ENCODE data around the gene USP32.

The USP32 gene, protein sequence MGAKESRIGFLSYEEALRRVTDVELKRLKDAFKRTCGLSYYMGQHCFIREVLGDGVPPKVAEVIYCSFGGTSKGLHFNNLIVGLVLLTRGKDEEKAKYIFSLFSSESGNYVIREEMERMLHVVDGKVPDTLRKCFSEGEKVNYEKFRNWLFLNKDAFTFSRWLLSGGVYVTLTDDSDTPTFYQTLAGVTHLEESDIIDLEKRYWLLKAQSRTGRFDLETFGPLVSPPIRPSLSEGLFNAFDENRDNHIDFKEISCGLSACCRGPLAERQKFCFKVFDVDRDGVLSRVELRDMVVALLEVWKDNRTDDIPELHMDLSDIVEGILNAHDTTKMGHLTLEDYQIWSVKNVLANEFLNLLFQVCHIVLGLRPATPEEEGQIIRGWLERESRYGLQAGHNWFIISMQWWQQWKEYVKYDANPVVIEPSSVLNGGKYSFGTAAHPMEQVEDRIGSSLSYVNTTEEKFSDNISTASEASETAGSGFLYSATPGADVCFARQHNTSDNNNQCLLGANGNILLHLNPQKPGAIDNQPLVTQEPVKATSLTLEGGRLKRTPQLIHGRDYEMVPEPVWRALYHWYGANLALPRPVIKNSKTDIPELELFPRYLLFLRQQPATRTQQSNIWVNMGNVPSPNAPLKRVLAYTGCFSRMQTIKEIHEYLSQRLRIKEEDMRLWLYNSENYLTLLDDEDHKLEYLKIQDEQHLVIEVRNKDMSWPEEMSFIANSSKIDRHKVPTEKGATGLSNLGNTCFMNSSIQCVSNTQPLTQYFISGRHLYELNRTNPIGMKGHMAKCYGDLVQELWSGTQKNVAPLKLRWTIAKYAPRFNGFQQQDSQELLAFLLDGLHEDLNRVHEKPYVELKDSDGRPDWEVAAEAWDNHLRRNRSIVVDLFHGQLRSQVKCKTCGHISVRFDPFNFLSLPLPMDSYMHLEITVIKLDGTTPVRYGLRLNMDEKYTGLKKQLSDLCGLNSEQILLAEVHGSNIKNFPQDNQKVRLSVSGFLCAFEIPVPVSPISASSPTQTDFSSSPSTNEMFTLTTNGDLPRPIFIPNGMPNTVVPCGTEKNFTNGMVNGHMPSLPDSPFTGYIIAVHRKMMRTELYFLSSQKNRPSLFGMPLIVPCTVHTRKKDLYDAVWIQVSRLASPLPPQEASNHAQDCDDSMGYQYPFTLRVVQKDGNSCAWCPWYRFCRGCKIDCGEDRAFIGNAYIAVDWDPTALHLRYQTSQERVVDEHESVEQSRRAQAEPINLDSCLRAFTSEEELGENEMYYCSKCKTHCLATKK (N-terminal part only)

DNA sequence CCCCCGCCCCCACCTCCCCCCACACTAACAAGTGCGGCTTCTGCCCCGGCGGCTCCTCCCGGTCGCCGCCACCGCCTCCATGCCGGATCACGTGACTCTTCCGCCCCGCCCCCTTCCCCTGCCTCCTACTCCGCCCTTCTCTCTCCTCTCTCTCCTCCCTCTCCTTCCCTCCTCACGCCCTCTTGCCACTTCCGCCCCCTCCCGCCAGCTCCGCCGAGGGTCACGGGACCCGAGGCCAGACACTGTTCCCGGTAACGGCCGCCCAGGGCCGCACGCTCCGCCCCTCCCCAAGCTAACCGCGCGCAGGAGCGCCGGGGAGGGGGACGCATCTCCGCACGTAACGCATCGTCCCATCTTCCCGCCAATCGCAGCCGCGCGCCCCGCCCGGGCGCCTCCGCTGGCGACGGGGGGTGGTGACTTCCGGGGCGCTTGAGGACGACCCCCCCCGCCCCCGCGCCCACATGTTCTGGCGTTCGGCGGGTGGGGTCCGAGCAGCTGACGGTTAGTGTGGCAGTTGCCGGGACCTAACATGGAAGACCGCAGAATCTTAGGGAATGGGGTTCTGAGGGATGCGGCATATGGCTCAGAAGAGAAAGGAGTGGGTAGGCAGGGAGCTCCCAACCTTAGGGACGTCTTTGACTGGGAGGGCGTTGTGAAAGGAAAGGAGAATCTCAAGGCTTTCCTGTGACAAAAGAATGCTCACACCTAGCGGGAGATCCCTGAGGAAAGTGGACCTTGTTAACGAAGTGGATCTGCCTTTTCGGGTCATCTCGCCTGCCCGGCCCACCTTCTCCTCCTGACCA is at the start of gene USP32:
TSS of gene USP32 (minus strand) at position 92 of the 803 bp plus-strand sequence. CDS start 194 bp downstream, outside the sequence.
- TF ChIP-seq CSDC2 (CRISPR knock-in tag; IDR thresholded peaks at IDR 0.05) (0 out of 2 replicates have a peak, but pooled peaks have one; percentile 45), ARNTL (CRISPR knock-in tag; IDR thresholded peaks at IDR 0.05; ENCODE audit: borderline replicate concordance, low read depth) (no peak), TCF4 (CRISPR knock-in tag; IDR thresholded peaks at IDR 0.05; ENCODE audit: borderline replicate concordance) (peak; percentile 26; the same call in 1 of the 2 replicates), ZNF70 (CRISPR knock-in tag; IDR thresholded peaks at IDR 0.05) (no peak), OSR1 (CRISPR knock-in tag; IDR thresholded peaks at IDR 0.05) (no peak), ZFP30 (CRISPR knock-in tag; IDR thresholded peaks at IDR 0.05) (no peak), BACH2 (CRISPR knock-in tag; IDR thresholded peaks at IDR 0.05; ENCODE audit: borderline replicate concordance) (no peak), ZFP3 (CRISPR knock-in tag; IDR thresholded peaks at IDR 0.05) (peak; percentile 49; the same call in 1 of the 2 replicates)
- TF ChIP-seq, protein P1, sequence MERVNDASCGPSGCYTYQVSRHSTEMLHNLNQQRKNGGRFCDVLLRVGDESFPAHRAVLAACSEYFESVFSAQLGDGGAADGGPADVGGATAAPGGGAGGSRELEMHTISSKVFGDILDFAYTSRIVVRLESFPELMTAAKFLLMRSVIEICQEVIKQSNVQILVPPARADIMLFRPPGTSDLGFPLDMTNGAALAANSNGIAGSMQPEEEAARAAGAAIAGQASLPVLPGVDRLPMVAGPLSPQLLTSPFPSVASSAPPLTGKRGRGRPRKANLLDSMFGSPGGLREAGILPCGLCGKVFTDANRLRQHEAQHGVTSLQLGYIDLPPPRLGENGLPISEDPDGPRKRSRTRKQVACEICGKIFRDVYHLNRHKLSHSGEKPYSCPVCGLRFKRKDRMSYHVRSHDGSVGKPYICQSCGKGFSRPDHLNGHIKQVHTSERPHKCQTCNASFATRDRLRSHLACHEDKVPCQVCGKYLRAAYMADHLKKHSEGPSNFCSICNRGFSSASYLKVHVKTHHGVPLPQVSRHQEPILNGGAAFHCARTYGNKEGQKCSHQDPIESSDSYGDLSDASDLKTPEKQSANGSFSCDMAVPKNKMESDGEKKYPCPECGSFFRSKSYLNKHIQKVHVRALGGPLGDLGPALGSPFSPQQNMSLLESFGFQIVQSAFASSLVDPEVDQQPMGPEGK (CRISPR knock-in tag; IDR thresholded peaks at IDR 0.05; ENCODE audit: borderline replicate concordance): peak; percentile 99
- TF ChIP-seq, protein P2, sequence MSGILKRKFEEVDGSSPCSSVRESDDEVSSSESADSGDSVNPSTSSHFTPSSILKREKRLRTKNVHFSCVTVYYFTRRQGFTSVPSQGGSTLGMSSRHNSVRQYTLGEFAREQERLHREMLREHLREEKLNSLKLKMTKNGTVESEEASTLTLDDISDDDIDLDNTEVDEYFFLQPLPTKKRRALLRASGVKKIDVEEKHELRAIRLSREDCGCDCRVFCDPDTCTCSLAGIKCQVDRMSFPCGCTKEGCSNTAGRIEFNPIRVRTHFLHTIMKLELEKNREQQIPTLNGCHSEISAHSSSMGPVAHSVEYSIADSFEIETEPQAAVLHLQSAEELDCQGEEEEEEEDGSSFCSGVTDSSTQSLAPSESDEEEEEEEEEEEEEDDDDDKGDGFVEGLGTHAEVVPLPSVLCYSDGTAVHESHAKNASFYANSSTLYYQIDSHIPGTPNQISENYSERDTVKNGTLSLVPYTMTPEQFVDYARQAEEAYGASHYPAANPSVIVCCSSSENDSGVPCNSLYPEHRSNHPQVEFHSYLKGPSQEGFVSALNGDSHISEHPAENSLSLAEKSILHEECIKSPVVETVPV (CRISPR knock-in tag; IDR thresholded peaks at IDR 0.05): no peak
- TF ChIP-seq, protein P3, sequence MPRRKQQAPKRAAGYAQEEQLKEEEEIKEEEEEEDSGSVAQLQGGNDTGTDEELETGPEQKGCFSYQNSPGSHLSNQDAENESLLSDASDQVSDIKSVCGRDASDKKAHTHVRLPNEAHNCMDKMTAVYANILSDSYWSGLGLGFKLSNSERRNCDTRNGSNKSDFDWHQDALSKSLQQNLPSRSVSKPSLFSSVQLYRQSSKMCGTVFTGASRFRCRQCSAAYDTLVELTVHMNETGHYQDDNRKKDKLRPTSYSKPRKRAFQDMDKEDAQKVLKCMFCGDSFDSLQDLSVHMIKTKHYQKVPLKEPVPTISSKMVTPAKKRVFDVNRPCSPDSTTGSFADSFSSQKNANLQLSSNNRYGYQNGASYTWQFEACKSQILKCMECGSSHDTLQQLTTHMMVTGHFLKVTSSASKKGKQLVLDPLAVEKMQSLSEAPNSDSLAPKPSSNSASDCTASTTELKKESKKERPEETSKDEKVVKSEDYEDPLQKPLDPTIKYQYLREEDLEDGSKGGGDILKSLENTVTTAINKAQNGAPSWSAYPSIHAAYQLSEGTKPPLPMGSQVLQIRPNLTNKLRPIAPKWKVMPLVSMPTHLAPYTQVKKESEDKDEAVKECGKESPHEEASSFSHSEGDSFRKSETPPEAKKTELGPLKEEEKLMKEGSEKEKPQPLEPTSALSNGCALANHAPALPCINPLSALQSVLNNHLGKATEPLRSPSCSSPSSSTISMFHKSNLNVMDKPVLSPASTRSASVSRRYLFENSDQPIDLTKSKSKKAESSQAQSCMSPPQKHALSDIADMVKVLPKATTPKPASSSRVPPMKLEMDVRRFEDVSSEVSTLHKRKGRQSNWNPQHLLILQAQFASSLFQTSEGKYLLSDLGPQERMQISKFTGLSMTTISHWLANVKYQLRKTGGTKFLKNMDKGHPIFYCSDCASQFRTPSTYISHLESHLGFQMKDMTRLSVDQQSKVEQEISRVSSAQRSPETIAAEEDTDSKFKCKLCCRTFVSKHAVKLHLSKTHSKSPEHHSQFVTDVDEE (CRISPR knock-in tag; IDR thresholded peaks at IDR 0.05): peak; percentile 15; the same call in 1 of the 2 replicates
- ATAC-seq: peak; percentile 90

DNA sequence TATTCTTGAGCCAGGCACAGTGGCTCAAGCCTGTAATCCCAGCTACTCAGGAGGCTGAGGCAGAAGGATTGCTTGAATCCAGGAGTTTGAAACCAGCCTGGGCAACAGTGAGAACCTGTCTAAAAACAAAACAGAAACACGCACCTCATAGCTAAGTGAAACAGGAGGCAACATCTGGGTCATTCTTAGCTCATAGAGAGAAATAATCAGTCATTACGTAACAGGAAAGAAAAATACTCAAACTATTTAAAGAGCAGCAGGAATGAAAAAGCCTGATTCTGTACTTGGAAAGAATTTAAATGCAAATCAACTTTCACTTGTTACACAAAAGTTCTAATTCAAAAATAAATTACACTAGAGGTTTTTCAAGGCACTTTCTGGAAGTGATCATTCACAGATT is 47.6 kb upstream of the USP32 start:
- no peak for ATAC-seq
- TF ChIP-seq ZNF8 (CRISPR knock-in tag; IDR thresholded peaks at IDR 0.05) (no peak), ISL1 (CRISPR knock-in tag; IDR thresholded peaks at IDR 0.05) (no peak), TOX (CRISPR knock-in tag; IDR thresholded peaks at IDR 0.05; ENCODE audit: borderline replicate concordance) (no peak), OSR1 (CRISPR knock-in tag; IDR thresholded peaks at IDR 0.05) (no peak), CSDC2 (CRISPR knock-in tag; IDR thresholded peaks at IDR 0.05) (no peak), ZNF70 (CRISPR knock-in tag; IDR thresholded peaks at IDR 0.05) (no peak), TCF4 (CRISPR knock-in tag; IDR thresholded peaks at IDR 0.05; ENCODE audit: borderline replicate concordance) (no peak), ZFP3 (CRISPR knock-in tag; IDR thresholded peaks at IDR 0.05) (no peak), ZFP30 (CRISPR knock-in tag; IDR thresholded peaks at IDR 0.05) (no peak), RARB (CRISPR knock-in tag; IDR thresholded peaks at IDR 0.05) (no peak), PPARA (CRISPR knock-in tag; IDR thresholded peaks at IDR 0.05; ENCODE audit: borderline replicate concordance) (no peak)
- TF ChIP-seq, protein P1 (CRISPR knock-in tag; IDR thresholded peaks at IDR 0.05; ENCODE audit: borderline replicate concordance): no peak
- TF ChIP-seq, protein P3 (CRISPR knock-in tag; IDR thresholded peaks at IDR 0.05): no peak
- TF ChIP-seq, protein P2 (CRISPR knock-in tag; IDR thresholded peaks at IDR 0.05): no peak
- TF ChIP-seq, protein P4, sequence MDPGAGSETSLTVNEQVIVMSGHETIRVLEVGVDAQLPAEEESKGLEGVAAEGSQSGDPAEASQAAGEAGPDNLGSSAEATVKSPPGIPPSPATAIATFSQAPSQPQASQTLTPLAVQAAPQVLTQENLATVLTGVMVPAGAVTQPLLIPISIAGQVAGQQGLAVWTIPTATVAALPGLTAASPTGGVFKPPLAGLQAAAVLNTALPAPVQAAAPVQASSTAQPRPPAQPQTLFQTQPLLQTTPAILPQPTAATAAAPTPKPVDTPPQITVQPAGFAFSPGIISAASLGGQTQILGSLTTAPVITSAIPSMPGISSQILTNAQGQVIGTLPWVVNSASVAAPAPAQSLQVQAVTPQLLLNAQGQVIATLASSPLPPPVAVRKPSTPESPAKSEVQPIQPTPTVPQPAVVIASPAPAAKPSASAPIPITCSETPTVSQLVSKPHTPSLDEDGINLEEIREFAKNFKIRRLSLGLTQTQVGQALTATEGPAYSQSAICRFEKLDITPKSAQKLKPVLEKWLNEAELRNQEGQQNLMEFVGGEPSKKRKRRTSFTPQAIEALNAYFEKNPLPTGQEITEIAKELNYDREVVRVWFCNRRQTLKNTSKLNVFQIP (CRISPR knock-in tag; IDR thresholded peaks at IDR 0.05; ENCODE audit: borderline replicate concordance, low read depth): no peak
